HEK293 (cell line): Measurements from ENCODE around the gene GLYATL3.

ENCODE experiments used
- CTCF ChIA-PET: fragments of 350-600 bp; formaldehyde crosslinking; extraction: SDS; loops from one replicate; lab custom pipeline; 2021; ENCODE audit warnings: antibody characterized with exemption; lab: Yijun Ruan, JAX
- POLR2A ChIA-PET: fragments of 300-600 bp; formaldehyde crosslinking; extraction: SDS; loops from one replicate; lab custom pipeline; 2020; ENCODE audit warnings: antibody characterized with exemption, inconsistent platforms; lab: Yijun Ruan, JAX
- H3K27ac ChIP-seq: fragments of 200-500 bp; sonication (Bioruptor generic); 2 replicates; pipeline ENCODE4 v1.5.1; 2014; ENCODE audit warnings: low read depth, low read length, control low read depth, inconsistent platforms; ENCODE audit errors: extremely low read depth
- H3K36me3 ChIP-seq, 2 experiments: fragments of 200-500 bp in 1 of 2; sonication (Bioruptor generic) in 1 of 2; 1 replicate in 1 of 2; 2 replicates in 1 of 2; pipeline ENCODE4 v1.5.1; 2014 to 2017; ENCODE audit warnings: inconsistent platforms in 2 of 2, low read length in 2 of 2; ENCODE audit not compliant: control insufficient read depth in 2 of 2, insufficient read depth in 1 of 2
- H3K4me1 ChIP-seq: fragments of 200-500 bp; sonication (Bioruptor generic); 2 replicates; pipeline ENCODE4 v1.5.1; 2014; ENCODE audit warnings: mild to moderate bottlenecking, low read length, inconsistent platforms; ENCODE audit not compliant: control insufficient read depth, insufficient read depth
- H3K4me3 ChIP-seq: 2 replicates; pipeline ENCODE4 v1.5.1; 2011; ENCODE audit warnings: low read depth, mild to moderate bottlenecking, control low read depth, low read length, moderate library complexity
- H3K9me3 ChIP-seq: fragments of 200-500 bp; sonication (Bioruptor generic); 2 replicates; pipeline ENCODE4 v1.5.1; 2014; ENCODE audit warnings: low read depth, low read length, inconsistent platforms; ENCODE audit not compliant: control insufficient read depth, insufficient read depth
- FEZF1 ChIP-seq: fragments of 450-650 bp; formaldehyde crosslinking; IDR thresholded peaks from 2 replicates; pipeline ENCODE4 v1.5.1; 2016; ENCODE audit warnings: missing biosample characterization, missing genetic modification characterization
- GLI2 ChIP-seq: fragments of 450-650 bp; formaldehyde crosslinking; IDR thresholded peaks from 2 replicates; pipeline ENCODE4; 2017; ENCODE audit warnings: missing biosample characterization, missing genetic modification characterization, low read depth, borderline replicate concordance
- GLIS1 ChIP-seq: fragments of 450-650 bp; formaldehyde crosslinking; IDR thresholded peaks from 2 replicates; pipeline ENCODE4 v1.5.1; 2016; ENCODE audit warnings: missing biosample characterization, missing genetic modification characterization
- YY2 ChIP-seq: fragments of 450-650 bp; formaldehyde crosslinking; IDR thresholded peaks from 2 replicates; pipeline ENCODE4 v1.5.1; 2016; ENCODE audit warnings: missing biosample characterization, missing genetic modification characterization
- ZFP41 ChIP-seq: fragments of 450-650 bp; formaldehyde crosslinking; IDR thresholded peaks from 2 replicates; pipeline ENCODE4 v1.5.1; 2016; ENCODE audit warnings: missing biosample characterization, missing genetic modification characterization, borderline replicate concordance
- ZNF112 ChIP-seq: fragments of 450-650 bp; formaldehyde crosslinking; IDR thresholded peaks from 2 replicates; pipeline ENCODE4 v1.5.0; 2017; ENCODE audit warnings: missing biosample characterization, missing genetic modification characterization
- ZNF138 ChIP-seq: fragments of 450-650 bp; formaldehyde crosslinking; IDR thresholded peaks from 2 replicates; pipeline ENCODE4 v1.5.1; 2016; ENCODE audit warnings: missing biosample characterization, missing genetic modification characterization, borderline replicate concordance
- ZNF16 ChIP-seq: fragments of 450-650 bp; formaldehyde crosslinking; IDR thresholded peaks from 2 replicates; pipeline ENCODE4 v1.5.1; 2016; ENCODE audit warnings: low read depth, missing biosample characterization, missing genetic modification characterization
- ZNF221 ChIP-seq: fragments of 450-650 bp; formaldehyde crosslinking; IDR thresholded peaks from 2 replicates; pipeline ENCODE4 v1.5.1; 2017; ENCODE audit warnings: missing biosample characterization, missing genetic modification characterization, borderline replicate concordance
- ZNF266 ChIP-seq: fragments of 450-650 bp; formaldehyde crosslinking; IDR thresholded peaks from 2 replicates; pipeline ENCODE4 v1.5.1; 2016; ENCODE audit warnings: missing biosample characterization, missing genetic modification characterization, low read depth
- ZNF366 ChIP-seq: fragments of 450-650 bp; formaldehyde crosslinking; conservative IDR thresholded peaks from 2 replicates; pipeline ENCODE4 v1.5.1; 2016; ENCODE audit warnings: missing biosample characterization, missing genetic modification characterization
- ZNF433 ChIP-seq: fragments of 450-650 bp; formaldehyde crosslinking; IDR thresholded peaks from 2 replicates; pipeline ENCODE4 v1.5.1; 2016; ENCODE audit warnings: missing biosample characterization, missing genetic modification characterization, low read depth
- ZNF530 ChIP-seq: fragments of 450-650 bp; formaldehyde crosslinking; IDR thresholded peaks from 2 replicates; pipeline ENCODE4 v1.5.1; 2016; ENCODE audit warnings: low read depth, missing biosample characterization, missing genetic modification characterization
- ZNF792 ChIP-seq: fragments of 450-650 bp; formaldehyde crosslinking; IDR thresholded peaks from 2 replicates; pipeline ENCODE4 v1.5.1; 2016; ENCODE audit warnings: missing biosample characterization, missing genetic modification characterization
- TF ChIP-seq, protein P1 (sequence below): fragments of 450-650 bp; formaldehyde crosslinking; IDR thresholded peaks from 2 replicates; pipeline ENCODE4 v1.5.1; 2016; ENCODE audit warnings: missing biosample characterization, missing genetic modification characterization
- TF ChIP-seq, protein P2 (sequence below): fragments of 450-650 bp; formaldehyde crosslinking; IDR thresholded peaks from 2 replicates; pipeline ENCODE4 v1.5.1; 2016; ENCODE audit warnings: missing biosample characterization, missing genetic modification characterization
- TF ChIP-seq, protein P3 (sequence below): fragments of 450-650 bp; formaldehyde crosslinking; IDR thresholded peaks from 2 replicates; pipeline ENCODE4 v1.5.1; 2016; ENCODE audit warnings: missing biosample characterization, missing genetic modification characterization

The GLYATL3 gene

DNA sequence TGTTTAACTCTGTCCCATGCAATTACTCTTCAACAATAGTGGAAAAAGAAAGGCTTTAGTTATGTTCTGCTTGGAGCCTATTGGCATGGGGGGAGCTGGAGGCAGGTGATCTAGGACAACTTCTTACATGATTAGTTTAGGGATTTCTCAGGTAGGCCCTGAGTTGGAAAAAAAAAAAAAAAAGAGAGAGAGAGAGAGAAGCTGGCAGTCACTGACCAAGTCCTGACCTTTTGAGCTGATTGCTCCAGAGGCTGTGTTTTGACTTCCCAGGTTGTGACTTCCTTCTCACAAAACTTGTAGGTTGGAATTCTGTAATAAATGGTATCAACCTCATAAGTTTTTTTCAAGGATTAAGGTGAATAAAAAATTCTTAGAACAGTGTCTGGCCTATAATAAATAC is 58.5 kb downstream of the GLYATL3 start:
- peaks cover 5 to 8% of the 10 kb centered on the region in 2 experiments; a peak in 2 of 3 replicates for H3K36me3 ChIP-seq
- no peak overlapping the region for H3K27ac ChIP-seq
- TF ChIP-seq ZNF792 (tag by site-specific recombination): no peak
- TF ChIP-seq ZNF16 (tag by site-specific recombination): no peak
- no peak for TF ChIP-seq ZNF221 (tag by site-specific recombination)
- TF ChIP-seq ZNF266: no peak
- TF ChIP-seq ZNF433 (tag by site-specific recombination): no peak
- TF ChIP-seq, protein P1, sequence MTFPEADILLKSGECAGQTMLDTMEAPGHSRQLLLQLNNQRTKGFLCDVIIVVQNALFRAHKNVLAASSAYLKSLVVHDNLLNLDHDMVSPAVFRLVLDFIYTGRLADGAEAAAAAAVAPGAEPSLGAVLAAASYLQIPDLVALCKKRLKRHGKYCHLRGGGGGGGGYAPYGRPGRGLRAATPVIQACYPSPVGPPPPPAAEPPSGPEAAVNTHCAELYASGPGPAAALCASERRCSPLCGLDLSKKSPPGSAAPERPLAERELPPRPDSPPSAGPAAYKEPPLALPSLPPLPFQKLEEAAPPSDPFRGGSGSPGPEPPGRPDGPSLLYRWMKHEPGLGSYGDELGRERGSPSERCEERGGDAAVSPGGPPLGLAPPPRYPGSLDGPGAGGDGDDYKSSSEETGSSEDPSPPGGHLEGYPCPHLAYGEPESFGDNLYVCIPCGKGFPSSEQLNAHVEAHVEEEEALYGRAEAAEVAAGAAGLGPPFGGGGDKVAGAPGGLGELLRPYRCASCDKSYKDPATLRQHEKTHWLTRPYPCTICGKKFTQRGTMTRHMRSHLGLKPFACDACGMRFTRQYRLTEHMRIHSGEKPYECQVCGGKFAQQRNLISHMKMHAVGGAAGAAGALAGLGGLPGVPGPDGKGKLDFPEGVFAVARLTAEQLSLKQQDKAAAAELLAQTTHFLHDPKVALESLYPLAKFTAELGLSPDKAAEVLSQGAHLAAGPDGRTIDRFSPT (tag by site-specific recombination): no peak
- TF ChIP-seq GLI2: no peak
- TF ChIP-seq ZFP41 (tag by site-specific recombination): no peak
- TF ChIP-seq YY2 (tag by site-specific recombination): no peak
- no peak for TF ChIP-seq ZNF138
- no peak for TF ChIP-seq ZNF112 (tag by site-specific recombination)
- TF ChIP-seq, protein P2, sequence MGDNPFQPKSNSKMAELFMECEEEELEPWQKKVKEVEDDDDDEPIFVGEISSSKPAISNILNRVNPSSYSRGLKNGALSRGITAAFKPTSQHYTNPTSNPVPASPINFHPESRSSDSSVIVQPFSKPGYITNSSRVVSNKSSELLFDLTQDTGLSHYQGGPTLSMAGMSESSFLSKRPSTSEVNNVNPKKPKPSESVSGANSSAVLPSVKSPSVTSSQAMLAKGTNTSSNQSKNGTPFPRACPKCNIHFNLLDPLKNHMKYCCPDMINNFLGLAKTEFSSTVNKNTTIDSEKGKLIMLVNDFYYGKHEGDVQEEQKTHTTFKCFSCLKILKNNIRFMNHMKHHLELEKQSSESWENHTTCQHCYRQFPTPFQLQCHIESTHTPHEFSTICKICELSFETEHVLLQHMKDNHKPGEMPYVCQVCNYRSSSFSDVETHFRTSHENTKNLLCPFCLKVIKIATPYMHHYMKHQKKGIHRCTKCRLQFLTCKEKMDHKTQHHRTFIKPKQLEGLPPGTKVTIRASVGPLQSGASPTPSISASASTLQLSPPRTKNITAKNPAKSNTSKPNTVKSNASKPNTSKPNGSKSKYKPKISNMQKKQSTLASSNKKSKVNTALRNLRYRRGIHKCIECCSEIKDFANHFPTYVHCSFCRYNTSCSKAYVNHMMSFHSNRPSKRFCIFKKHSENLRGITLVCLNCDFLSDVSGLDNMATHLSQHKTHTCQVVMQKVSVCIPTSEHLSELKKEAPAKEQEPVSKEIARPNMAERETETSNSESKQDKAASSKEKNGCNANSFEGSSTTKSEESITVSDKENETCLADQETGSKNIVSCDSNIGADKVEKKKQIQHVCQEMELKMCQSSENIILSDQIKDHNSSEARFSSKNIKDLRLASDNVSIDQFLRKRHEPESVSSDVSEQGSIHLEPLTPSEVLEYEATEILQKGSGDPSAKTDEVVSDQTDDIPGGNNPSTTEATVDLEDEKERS (tag by site-specific recombination): no peak
- TF ChIP-seq, protein P3, sequence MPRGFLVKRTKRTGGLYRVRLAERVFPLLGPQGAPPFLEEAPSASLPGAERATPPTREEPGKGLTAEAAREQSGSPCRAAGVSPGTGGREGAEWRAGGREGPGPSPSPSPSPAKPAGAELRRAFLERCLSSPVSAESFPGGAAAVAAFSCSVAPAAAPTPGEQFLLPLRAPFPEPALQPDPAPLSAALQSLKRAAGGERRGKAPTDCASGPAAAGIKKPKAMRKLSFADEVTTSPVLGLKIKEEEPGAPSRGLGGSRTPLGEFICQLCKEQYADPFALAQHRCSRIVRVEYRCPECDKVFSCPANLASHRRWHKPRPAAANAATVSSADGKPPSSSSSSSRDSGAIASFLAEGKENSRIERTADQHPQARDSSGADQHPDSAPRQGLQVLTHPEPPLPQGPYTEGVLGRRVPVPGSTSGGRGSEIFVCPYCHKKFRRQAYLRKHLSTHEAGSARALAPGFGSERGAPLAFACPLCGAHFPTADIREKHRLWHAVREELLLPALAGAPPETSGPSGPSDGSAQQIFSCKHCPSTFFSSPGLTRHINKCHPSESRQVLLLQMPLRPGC (tag by site-specific recombination): no peak
- no peak for TF ChIP-seq GLIS1 (tag by site-specific recombination)
- TF ChIP-seq ZNF366 (tag by site-specific recombination): no peak
- no peak overlapping the region for H3K4me3 ChIP-seq
- ChIA-PET CTCF (interaction anchor here (0.6 to 2.6 kb wide), 2 partner anchors 26 to 222 kb away, joined by 3 to 7 read pairs; no protein-coding TSS in a partner anchor), POLR2A (interaction anchor here (0.7 to 2.1 kb wide), 3 partner anchors 8 to 33 kb away, joined by 3 to 7 read pairs (median 3); partner anchors contain the start of gene C6orf141)
- no peaks in the 10 kb centered on the region for H3K9me3 ChIP-seq
- 0 out of 2 replicates have a peak, but pooled peaks cover 3% of the 10 kb centered on the region for H3K4me1 ChIP-seq

DNA sequence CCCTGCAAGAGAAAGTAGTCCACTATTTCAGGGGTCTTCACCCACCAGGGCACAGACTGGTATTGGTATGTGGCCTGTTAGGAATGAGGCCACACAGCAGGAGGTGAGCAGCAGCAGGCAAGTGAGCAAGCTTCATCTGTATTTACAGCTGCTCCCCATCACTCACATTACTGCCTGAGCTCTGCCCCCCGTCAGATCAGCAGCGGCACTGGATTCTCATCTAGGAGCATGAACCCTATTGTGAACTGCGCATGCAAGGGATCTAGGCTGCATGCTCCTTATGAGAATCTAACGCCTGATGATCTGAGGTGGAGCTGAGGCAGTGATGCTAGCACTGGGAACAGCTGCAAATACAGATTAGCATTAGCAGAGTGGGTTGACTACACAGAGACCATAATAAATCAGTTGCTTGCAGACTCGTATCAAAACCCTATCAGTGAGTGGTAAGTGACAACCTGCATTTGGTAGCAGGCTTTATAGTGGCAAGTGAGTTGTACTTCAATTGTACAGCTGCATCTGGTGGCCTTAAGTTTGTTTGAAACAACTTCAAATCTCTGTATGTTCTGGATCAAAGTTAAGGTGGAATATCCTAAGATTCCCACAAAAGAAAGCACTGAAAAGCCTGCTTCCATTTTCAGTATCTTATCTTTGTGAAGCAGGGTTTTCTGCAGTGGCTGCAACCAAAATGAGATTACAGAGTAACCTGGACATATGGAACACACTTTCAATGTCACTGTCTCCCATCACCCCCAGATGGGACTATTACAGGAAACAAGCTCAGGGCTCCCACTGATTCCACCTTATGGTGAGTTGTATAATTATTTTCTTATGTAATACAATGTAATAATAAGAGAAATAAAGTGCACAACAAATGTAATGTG is 63.5 kb downstream of the GLYATL3 start:
- CTCF ChIA-PET: interaction anchor here (0.7 to 2.3 kb wide), 7 partner anchors 9 to 60 kb away, joined by 3 to 8 read pairs (median 3); partner anchors contain the start of gene C6orf141
- Histone ChIP-seq H3K9me3 (no peaks in the 10 kb centered on the region), H3K4me1 (no peaks in the 10 kb centered on the region), H3K36me3 (peaks cover 3 to 5% of the 10 kb centered on the region in 2 experiments; a peak in 2 of 3 replicates), H3K27ac (no peak overlapping the region), H3K4me3 (no peak overlapping the region)
- TF ChIP-seq ZNF530: no peak
- 0 out of 2 replicates have a peak, but pooled peaks have one; percentile 10 for TF ChIP-seq FEZF1 (tag by site-specific recombination)
- POLR2A ChIA-PET: no interaction called here
